SK-N-SH treated with all-trans-retinoic acid at 6 μM for 48 hours (cell line): ENCODE data around the gene TRIM40.

Experiments used
- ATAC-seq: fragments of 200-7000 bp; cut with Tn5 transposase; 3 replicates; pipeline ENCODE4 v1.9.1; 2020; ENCODE audit warnings: mild to moderate bottlenecking, moderate library complexity
- ARNTL ChIP-seq: fragments of 450-650 bp; formaldehyde crosslinking; IDR thresholded peaks from 2 replicates; pipeline ENCODE4 v1.5.0; 2020; ENCODE audit warnings: low read depth, mild to moderate bottlenecking, moderate library complexity, borderline replicate concordance
- BACH2 ChIP-seq: fragments of 250-450 bp; sonication (Bioruptor Pico); IDR thresholded peaks from 2 replicates; pipeline ENCODE4 v1.9.0; 2021; ENCODE audit warnings: mild to moderate bottlenecking, borderline replicate concordance
- CREB5 ChIP-seq: fragments of 250-450 bp; sonication (Bioruptor Pico); IDR thresholded peaks from 2 replicates; pipeline ENCODE4 v1.5.1; 2020; ENCODE audit warnings: low read depth, mild to moderate bottlenecking, moderate library complexity
- CSDC2 ChIP-seq: fragments of 250-450 bp; sonication (Bioruptor Pico); IDR thresholded peaks from 2 replicates; pipeline ENCODE4 v1.5.0; 2020; ENCODE audit warnings: mild to moderate bottlenecking, moderate library complexity
- CSRNP3 ChIP-seq: fragments of 250-450 bp; sonication (Bioruptor Pico); IDR thresholded peaks from 2 replicates; pipeline ENCODE4 v1.5.1; 2021; ENCODE audit warnings: mild to moderate bottlenecking, moderate library complexity
- ESRRG ChIP-seq: fragments of 250-450 bp; sonication (Bioruptor Pico); IDR thresholded peaks from 2 replicates; pipeline ENCODE4 v1.6.1; 2021; ENCODE audit warnings: mild to moderate bottlenecking
- GLIS3 ChIP-seq: fragments of 250-450 bp; sonication (Bioruptor Pico); IDR thresholded peaks from 2 replicates; pipeline ENCODE4 v1.5.0; 2020; ENCODE audit warnings: mild to moderate bottlenecking, moderate library complexity
- ISL1 ChIP-seq: fragments of 250-450 bp; sonication (Bioruptor Pico); IDR thresholded peaks from 2 replicates; pipeline ENCODE4 v2.1.2; 2022; ENCODE audit warnings: mild to moderate bottlenecking, moderate library complexity
- OSR1 ChIP-seq: fragments of 250-450 bp; sonication (Bioruptor Pico); IDR thresholded peaks from 2 replicates; pipeline ENCODE4 v1.8.0; 2022; ENCODE audit warnings: moderate library complexity, mild to moderate bottlenecking, inconsistent platforms
- PATZ1 ChIP-seq: fragments of 250-450 bp; sonication (Bioruptor Pico); IDR thresholded peaks from 2 replicates; pipeline ENCODE4 v1.8.0; 2020; ENCODE audit warnings: mild to moderate bottlenecking, moderate library complexity, borderline replicate concordance
- POU6F1 ChIP-seq: fragments of 250-450 bp; sonication (Bioruptor Pico); IDR thresholded peaks from 2 replicates; pipeline ENCODE4 v1.8.0; 2021; ENCODE audit warnings: low read depth, mild to moderate bottlenecking, moderate library complexity, borderline replicate concordance
- PPARA ChIP-seq: fragments of 250-450 bp; sonication (Bioruptor Pico); IDR thresholded peaks from 2 replicates; pipeline ENCODE4 v1.5.0; 2020; ENCODE audit warnings: mild to moderate bottlenecking, borderline replicate concordance
- RARB ChIP-seq: fragments of 250-450 bp; sonication (Bioruptor Pico); IDR thresholded peaks from 2 replicates; pipeline ENCODE4 v1.8.0; 2021; ENCODE audit warnings: mild to moderate bottlenecking, moderate library complexity
- SNAI2 ChIP-seq: fragments of 250-450 bp; sonication (Bioruptor Pico); IDR thresholded peaks from 2 replicates; pipeline ENCODE4 v1.5.0; 2020; ENCODE audit warnings: mild to moderate bottlenecking, moderate library complexity
- TCF4 ChIP-seq: fragments of 250-450 bp; sonication (Bioruptor Pico); IDR thresholded peaks from 2 replicates; pipeline ENCODE4 v1.8.0; 2021; ENCODE audit warnings: mild to moderate bottlenecking, moderate library complexity, borderline replicate concordance
- TOX ChIP-seq: fragments of 250-450 bp; sonication (Bioruptor Pico); IDR thresholded peaks from 2 replicates; pipeline ENCODE4 v1.8.0; 2021; ENCODE audit warnings: mild to moderate bottlenecking, moderate library complexity, borderline replicate concordance
- TSHZ2 ChIP-seq: fragments of 250-450 bp; sonication (Bioruptor Pico); IDR thresholded peaks from 2 replicates; pipeline ENCODE4 v1.5.0; 2020; ENCODE audit warnings: mild to moderate bottlenecking, moderate library complexity
- ZC3H10 ChIP-seq: fragments of 250-450 bp; sonication (Bioruptor Pico); IDR thresholded peaks from 2 replicates; pipeline ENCODE4 v1.5.1; 2021; ENCODE audit warnings: mild to moderate bottlenecking, moderate library complexity
- ZFP3 ChIP-seq: fragments of 250-450 bp; sonication (Bioruptor Pico); IDR thresholded peaks from 2 replicates; pipeline ENCODE4 v1.5.0; 2020; ENCODE audit warnings: mild to moderate bottlenecking, moderate library complexity
- ZNF565 ChIP-seq: fragments of 450-650 bp; formaldehyde crosslinking; conservative IDR thresholded peaks from 2 replicates; pipeline ENCODE4 v1.5.0; 2020; ENCODE audit warnings: low read depth, mild to moderate bottlenecking, moderate library complexity
- ZNF70 ChIP-seq: fragments of 450-650 bp; formaldehyde crosslinking; IDR thresholded peaks from 2 replicates; pipeline ENCODE4 v1.5.0; 2020; ENCODE audit warnings: mild to moderate bottlenecking, moderate library complexity
- ZNF8 ChIP-seq: fragments of 450-650 bp; formaldehyde crosslinking; IDR thresholded peaks from 2 replicates; pipeline ENCODE4 v1.5.0; 2020; ENCODE audit warnings: mild to moderate bottlenecking, moderate library complexity

TRIM40 gene

GRCh38 chr6:30169658-30170614 lies 34.0 kb downstream of the TRIM40 start:
- no peak for TF ChIP-seq RARB
- TF ChIP-seq SNAI2 (CRISPR knock-in tag): no peak
- TF ChIP-seq ARNTL: no peak
- TF ChIP-seq OSR1: no peak
- TF ChIP-seq ISL1 (CRISPR knock-in tag): no peak
- TF ChIP-seq GLIS3 (CRISPR knock-in tag): no peak
- no peak for TF ChIP-seq BACH2 (CRISPR knock-in tag)
- no peak for TF ChIP-seq ZNF8 (CRISPR knock-in tag)
- TF ChIP-seq CSDC2 (CRISPR knock-in tag): no peak
- TF ChIP-seq TOX (CRISPR knock-in tag): no peak
- no peak for TF ChIP-seq ZFP3 (CRISPR knock-in tag)
- no peak for TF ChIP-seq PPARA (CRISPR knock-in tag)
- no peak for TF ChIP-seq ZNF565 (CRISPR knock-in tag)
- TF ChIP-seq ESRRG: no peak
- TF ChIP-seq TCF4: no peak
- no peak for TF ChIP-seq POU6F1
- ATAC-seq: peak; percentile 96

- no peak for TF ChIP-seq ESRRG
- TF ChIP-seq OSR1: no peak
- no peak for TF ChIP-seq CSDC2 (CRISPR knock-in tag)
- TF ChIP-seq ZNF565 (CRISPR knock-in tag): no peak
- no peak for TF ChIP-seq ISL1 (CRISPR knock-in tag)
- ATAC-seq: peak; percentile 39
Observed at GRCh38 chr6:30171677-30172471, 35.9 kb downstream of the TRIM40 start.

GRCh38 chr6:30172681-30173080 lies 36.7 kb downstream of the TRIM40 start:
- no peak for ATAC-seq
- TF ChIP-seq SNAI2 (CRISPR knock-in tag) (no peak), ZNF70 (CRISPR knock-in tag) (no peak), PPARA (CRISPR knock-in tag) (no peak), TSHZ2 (CRISPR knock-in tag) (no peak), CREB5 (CRISPR knock-in tag) (no peak), ESRRG (no peak)

- ATAC-seq: no peak
- no peak for TF ChIP-seq PATZ1 (CRISPR knock-in tag)
- no peak for TF ChIP-seq RARB
- TF ChIP-seq BACH2 (CRISPR knock-in tag): no peak
- no peak for TF ChIP-seq TOX (CRISPR knock-in tag)
- no peak for TF ChIP-seq CSRNP3
- no peak for TF ChIP-seq ZC3H10 (CRISPR knock-in tag)
- no peak for TF ChIP-seq GLIS3 (CRISPR knock-in tag)
- TF ChIP-seq, all 23 proteins: peak for 0
Observed at GRCh38 chr6:30175765-30176164, 39.8 kb downstream of the TRIM40 start.
